PFSK-1 (cell line): ENCODE results near the gene KIT.

Source experiments
- FOXP2 ChIP-seq: optimal IDR thresholded peaks from 2 replicates; pipeline ENCODE3; 2011; ENCODE audit warnings: borderline replicate concordance, control low read depth, inconsistent platforms; ENCODE audit not compliant: insufficient read depth; ENCODE audit errors: extremely low read length, extremely low read depth
- POLR2AphosphoS5 ChIP-seq: IDR thresholded peaks from 2 replicates; pipeline ENCODE4 v1.6.1; 2012; ENCODE audit warnings: low read depth, mild to moderate bottlenecking, control low read depth, low read length, moderate library complexity
- REST ChIP-seq, 2 experiments: IDR thresholded peaks; 2 replicates each; pipeline versions ENCODE4 v1.6.1 to v1.8.0; 2011 to 2012; ENCODE audit warnings: low read depth in 2 of 2, low read length in 2 of 2, control low read depth in 1 of 2, inconsistent platforms in 1 of 2, mild to moderate bottlenecking in 1 of 2, moderate library complexity in 1 of 2; ENCODE audit not compliant: insufficient read depth in 1 of 2
- SIN3A ChIP-seq: IDR thresholded peaks from 2 replicates; pipeline ENCODE4 v1.6.1; 2012; ENCODE audit warnings: mild to moderate bottlenecking, low read length, moderate library complexity, borderline replicate concordance; ENCODE audit not compliant: insufficient read depth
- TAF1 ChIP-seq: IDR thresholded peaks from 2 replicates; pipeline ENCODE4 v1.6.1; 2012; ENCODE audit warnings: low read length, control low read depth, borderline replicate concordance; ENCODE audit not compliant: insufficient read depth

KIT gene

GRCh38 chr4:54743562-54743961, 85.8 kb downstream of the KIT start:
- TF ChIP-seq SIN3A = no peak
- TF ChIP-seq FOXP2 = no peak
- TF ChIP-seq TAF1 = no peak
- no peak for TF ChIP-seq REST (IDR thresholded peaks at IDR 0.05; ENCODE audit: insufficient read depth in 1 of 2, low read depth in 2 of 2, low read length in 2 of 2)
- no peak for TF ChIP-seq POLR2AphosphoS5

GRCh38 chr4:54744487-54744886, 86.7 kb downstream of the KIT start:
- TF ChIP-seq TAF1 = no peak
- no peak for TF ChIP-seq FOXP2
- no peak for TF ChIP-seq POLR2AphosphoS5
- no peak for TF ChIP-seq SIN3A
- TF ChIP-seq REST (IDR thresholded peaks at IDR 0.05; ENCODE audit: insufficient read depth in 1 of 2, low read depth in 2 of 2, low read length in 2 of 2) = no peak

GRCh38 chr4:54745031-54745770, 87.4 kb downstream of the KIT start:
- TF ChIP-seq POLR2AphosphoS5 (no peak), SIN3A (no peak), TAF1 (no peak), FOXP2 (no peak), REST (IDR thresholded peaks at IDR 0.05; ENCODE audit: insufficient read depth in 1 of 2, low read depth in 2 of 2, low read length in 2 of 2) (no peak)

GRCh38 chr4:54746218-54746617, 88.5 kb downstream of the KIT start:
- TF ChIP-seq FOXP2 = no peak
- no peak for TF ChIP-seq SIN3A
- TF ChIP-seq REST (IDR thresholded peaks at IDR 0.05; ENCODE audit: insufficient read depth in 1 of 2, low read depth in 2 of 2, low read length in 2 of 2) = no peak
- TF ChIP-seq TAF1 = no peak
- no peak for TF ChIP-seq POLR2AphosphoS5
